Transverse colon (tissue), 4 donors: ENCODE results near the gene WAPL. TPM values are rescaled to one million over a fixed set of nuclear protein-coding genes. Genes with fewer than 3 reads are reported as not detected.

Source experiments
- DNase-seq: peaks from one replicate; pipeline ENCODE4 v3.0.0-alpha.2; 2019
- H3K27ac ChIP-seq, 4 donors: fragments of 200-600 bp; sonication (generic); 2 replicates each; pipeline ENCODE4 v1.5.1; 2016 to 2018; ENCODE audit warnings: inconsistent platforms in 4 of 4
- H3K27me3 ChIP-seq: fragments of 200-600 bp; sonication (generic); 2 replicates; pipeline ENCODE4 v1.5.1; 2017; ENCODE audit warnings: inconsistent platforms
- H3K36me3 ChIP-seq, 4 donors: fragments of 200-600 bp; sonication (generic); 2 replicates each; pipeline ENCODE4 v1.5.1; 2017 to 2019; ENCODE audit warnings: inconsistent platforms in 4 of 4
- H3K4me1 ChIP-seq, 4 donors: fragments of 200-600 bp; sonication (generic); 2 replicates each; pipeline ENCODE4 v1.5.1; 2017 to 2020; ENCODE audit warnings: inconsistent platforms in 4 of 4
- H3K4me3 ChIP-seq, 4 donors: fragments of 200-600 bp; sonication (generic); 1 replicate in 1 of 4; 2 replicates in 3 of 4; pipeline versions ENCODE4 v1.5.1 to v1.6.1; 2017 to 2019; ENCODE audit warnings: inconsistent platforms in 4 of 4
- H3K9me3 ChIP-seq, 2 donors: fragments of 200-600 bp; sonication (generic); 2 replicates each; pipeline ENCODE4 v1.5.1; 2017 to 2019; ENCODE audit warnings: inconsistent platforms in 2 of 2
- EP300 ChIP-seq: sonication (generic); formaldehyde crosslinking; IDR thresholded peaks from one replicate; pipeline ENCODE4 v1.6.1; 2017; ENCODE audit warnings: antibody characterized with exemption, low read depth
- POLR2A ChIP-seq: fragments of 450-650 bp; IDR thresholded peaks from one replicate; pipeline ENCODE4 v1.6.1; 2016; ENCODE audit warnings: antibody characterized with exemption, mild to moderate bottlenecking, moderate library complexity
- POLR2AphosphoS5 ChIP-seq, 3 donors: sonication (generic); formaldehyde crosslinking; IDR thresholded peaks; one replicate each; pipeline ENCODE4 v1.6.1; 2016; ENCODE audit warnings: antibody characterized with exemption in 3 of 3
- WGBS, 2 donors: methylation state at CpG; one replicate each; pipeline ENCODE4 v1.1.5; 2018; ENCODE audit warnings: low coverage in 1 of 2; 5-methylcytosine and 5-hydroxymethylcytosine counted together
- in situ Hi-C, 4 donors: fragments of 200-750 bp; cut with MboI; loops; one replicate each; pipeline versions ENCODE4 v1.15.0 to v1.15.1; 2017; ENCODE audit warnings: low sequenced_read_pairs in 3 of 4, low pct_ligation_motif_present in 1 of 4, low pct_unique_long_range_greater_than_20kb in 1 of 4
- intact Hi-C: fragments of 100-400 bp; cut with DNase I; formaldehyde crosslinking; loops from one replicate; pipeline ENCODE4 v1.15.1; 2023; ENCODE audit warnings: low total_unique reads
- small RNA-seq, 4 donors: library from RNA; depleted of rRNA; stranded (forward); fragments of <200 nt; gene quantifications; one replicate each; pipeline ENCODE3, GENCODE V24; 2016
- total RNA-seq, 4 donors: library from RNA; depleted of rRNA; stranded (reverse); fragments of >200 nt; gene quantifications; one replicate each; pipeline ENCODE4 v1.1.0, GENCODE V29; 2016
- TF ChIP-seq, protein P1 (sequence below), 5 experiments: fragments of 200-600 bp in 3 of 5; fragments of 450-650 bp in 2 of 5; sonication (generic) in 3 of 5; IDR thresholded peaks; 1 replicate in 2 of 5; 2 replicates in 3 of 5; pipeline ENCODE4 v1.5.1; 2016 to 2017; ENCODE audit warnings: antibody characterized with exemption in 5 of 5, inconsistent platforms in 3 of 5, mild to moderate bottlenecking in 2 of 5, moderate library complexity in 1 of 5

The WAPL gene
- total RNA-seq, 4 donors from 2014 or later: 26.6 to 71.4 (median 41.0) TPM

DNA sequence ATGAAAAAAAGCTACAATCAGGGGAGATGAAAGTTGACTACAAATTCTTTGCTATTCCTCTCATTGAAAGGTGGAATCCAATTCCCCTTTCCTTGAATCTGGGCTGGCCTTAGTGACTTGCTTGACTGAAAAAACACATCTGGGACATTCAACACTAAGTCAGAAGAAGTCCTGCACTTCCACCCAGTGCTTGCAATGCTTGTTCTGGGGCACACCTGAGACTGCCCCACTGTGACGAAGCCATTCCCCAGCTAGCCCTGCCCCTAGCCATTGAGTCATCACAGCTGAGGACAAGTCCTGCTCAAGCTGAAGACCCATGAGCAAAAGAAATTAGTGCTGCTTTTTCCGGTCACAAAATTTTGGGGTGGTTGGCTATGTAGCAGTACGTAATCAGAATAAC lies 135.8 kb downstream of the WAPL start:
- no peaks in the 10 kb centered on the region for H3K36me3 ChIP-seq
- in situ Hi-C loops (loop anchor here in 1 of 4 donors (25.0 kb wide), 1 partner anchor 201 kb away; no protein-coding TSS in a partner anchor), intact Hi-C loops (no loop called here)
- TF ChIP-seq EP300 (no peak), POLR2AphosphoS5 (IDR thresholded peaks at IDR 0.05) (no peak), POLR2A (no peak)
- TF ChIP-seq, protein P1, sequence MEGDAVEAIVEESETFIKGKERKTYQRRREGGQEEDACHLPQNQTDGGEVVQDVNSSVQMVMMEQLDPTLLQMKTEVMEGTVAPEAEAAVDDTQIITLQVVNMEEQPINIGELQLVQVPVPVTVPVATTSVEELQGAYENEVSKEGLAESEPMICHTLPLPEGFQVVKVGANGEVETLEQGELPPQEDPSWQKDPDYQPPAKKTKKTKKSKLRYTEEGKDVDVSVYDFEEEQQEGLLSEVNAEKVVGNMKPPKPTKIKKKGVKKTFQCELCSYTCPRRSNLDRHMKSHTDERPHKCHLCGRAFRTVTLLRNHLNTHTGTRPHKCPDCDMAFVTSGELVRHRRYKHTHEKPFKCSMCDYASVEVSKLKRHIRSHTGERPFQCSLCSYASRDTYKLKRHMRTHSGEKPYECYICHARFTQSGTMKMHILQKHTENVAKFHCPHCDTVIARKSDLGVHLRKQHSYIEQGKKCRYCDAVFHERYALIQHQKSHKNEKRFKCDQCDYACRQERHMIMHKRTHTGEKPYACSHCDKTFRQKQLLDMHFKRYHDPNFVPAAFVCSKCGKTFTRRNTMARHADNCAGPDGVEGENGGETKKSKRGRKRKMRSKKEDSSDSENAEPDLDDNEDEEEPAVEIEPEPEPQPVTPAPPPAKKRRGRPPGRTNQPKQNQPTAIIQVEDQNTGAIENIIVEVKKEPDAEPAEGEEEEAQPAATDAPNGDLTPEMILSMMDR (IDR thresholded peaks at IDR 0.05): no peak
- H3K4me3 ChIP-seq: no peak overlapping the region
- H3K9me3 ChIP-seq: no peaks in the 10 kb centered on the region
- no peak for DNase-seq
- H3K4me1 ChIP-seq: peaks cover 0 to 12% (median 10%) of the 10 kb centered on the region in 4 donors
- H3K27ac ChIP-seq: no peak overlapping the region
- WGBS, 2 donors: 85% methylated on average over 3 of the region's 3 CpGs; no CpG with 5 or more reads in 1 of the 2 donors
- H3K27me3 ChIP-seq: peaks cover 68% of the 10 kb centered on the region

Small RNA genes within 50 kb of the gene (small RNA-seq; reads per million reads assigned to genes)
- 0 reads per million in 4 donors for gene RNU6-780P

Other genes with a start within 250 kb of the WAPL start
- gene GRID1, start 155.0 kb downstream of the WAPL start, total RNA-seq: 1 to 10 TPM in 2 of 4 donors, under 1 TPM in 2; 0.40 to 1.9 (median 1.00) TPM
- gene OPN4, start 132.8 kb upstream of the WAPL start, total RNA-seq: 1 to 10 TPM in 1 of 4 donors, not detected in 3; 1.5 TPM
- gene LDB3, start 146.7 kb upstream of the WAPL start, total RNA-seq: 10 to 100 TPM in 1 of 4 donors, 1 to 10 TPM in 3; 2.2 to 32.5 (median 2.9) TPM
- 10 to 100 TPM; 29.3 to 45.2 (median 38.0) TPM for gene BMPR1A, start 234.8 kb upstream of the WAPL start, total RNA-seq